Coronary artery (tissue), 2 donors: ENCODE results near the gene HOATZ.

Source experiments
- DNase-seq: peaks from one replicate; pipeline ENCODE4 v3.0.0-alpha.2; 2017; ENCODE audit warnings: low spot score
- H3K27ac ChIP-seq, 2 donors: fragments of 200-600 bp; sonication (generic); one replicate each; pipeline ENCODE4 v1.5.1; 2016 to 2019
- H3K4me3 ChIP-seq: fragments of 200-600 bp; sonication (generic); 2 replicates; pipeline ENCODE4 v1.5.1; 2016; ENCODE audit warnings: mild to moderate bottlenecking, moderate library complexity
- CTCF ChIP-seq: fragments of 200-600 bp; sonication (generic); IDR thresholded peaks from one replicate; pipeline ENCODE4 v1.5.1; 2019; ENCODE audit warnings: antibody characterized with exemption

The HOATZ gene

DNA sequence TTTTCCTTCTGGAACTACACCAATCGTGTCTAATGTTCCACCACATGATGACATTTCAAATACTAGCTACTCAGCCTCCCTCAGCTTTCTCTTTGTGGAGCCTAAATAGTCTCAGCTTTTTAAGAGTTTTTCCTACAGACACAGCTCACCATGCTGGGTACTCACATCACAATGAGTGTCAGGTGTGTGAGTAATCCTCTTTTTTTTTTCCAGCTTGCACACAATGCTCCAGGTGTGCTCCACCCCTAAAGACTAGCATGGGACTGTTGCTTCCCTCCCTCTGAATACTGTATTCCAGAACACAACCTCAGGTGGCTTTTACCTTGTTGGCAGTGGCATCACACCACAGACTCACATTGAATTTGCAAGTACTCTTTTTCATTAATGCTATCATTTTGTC lies 14.1 kb upstream of the HOATZ start:
- Histone ChIP-seq H3K4me3 (no peak overlapping the region), H3K27ac (no peak overlapping the region)
- no peak for DNase-seq
- no peak for TF ChIP-seq CTCF

DNA sequence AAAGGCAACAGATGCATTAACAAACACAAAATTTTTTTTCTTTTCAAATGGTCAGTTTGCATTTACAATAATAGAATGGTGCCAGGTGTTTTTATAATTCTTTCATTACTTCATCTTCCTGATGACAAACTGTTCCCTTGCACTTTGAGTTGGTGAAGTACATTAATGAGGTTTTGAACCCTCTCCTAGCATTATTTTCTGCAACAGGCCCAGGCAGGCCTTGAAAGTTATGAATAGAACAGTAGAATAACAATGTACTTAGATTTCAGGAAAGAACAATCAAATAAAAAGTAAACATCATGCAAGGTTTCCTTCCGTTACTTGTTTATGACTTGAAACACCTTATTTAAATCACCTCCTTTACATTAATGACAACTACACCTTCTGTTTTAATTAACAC lies 12.0 kb upstream of the HOATZ start:
- H3K4me3 ChIP-seq, result no peak overlapping the region
- DNase-seq, result no peak
- TF ChIP-seq CTCF, result no peak
- no peak overlapping the region for H3K27ac ChIP-seq

GRCh38 chr11:111510311-111510710 lies 4.3 kb upstream of the HOATZ start:
- no peak for TF ChIP-seq CTCF
- H3K27ac ChIP-seq, result no peak overlapping the region
- no peak for DNase-seq
- no peak overlapping the region for H3K4me3 ChIP-seq

DNA sequence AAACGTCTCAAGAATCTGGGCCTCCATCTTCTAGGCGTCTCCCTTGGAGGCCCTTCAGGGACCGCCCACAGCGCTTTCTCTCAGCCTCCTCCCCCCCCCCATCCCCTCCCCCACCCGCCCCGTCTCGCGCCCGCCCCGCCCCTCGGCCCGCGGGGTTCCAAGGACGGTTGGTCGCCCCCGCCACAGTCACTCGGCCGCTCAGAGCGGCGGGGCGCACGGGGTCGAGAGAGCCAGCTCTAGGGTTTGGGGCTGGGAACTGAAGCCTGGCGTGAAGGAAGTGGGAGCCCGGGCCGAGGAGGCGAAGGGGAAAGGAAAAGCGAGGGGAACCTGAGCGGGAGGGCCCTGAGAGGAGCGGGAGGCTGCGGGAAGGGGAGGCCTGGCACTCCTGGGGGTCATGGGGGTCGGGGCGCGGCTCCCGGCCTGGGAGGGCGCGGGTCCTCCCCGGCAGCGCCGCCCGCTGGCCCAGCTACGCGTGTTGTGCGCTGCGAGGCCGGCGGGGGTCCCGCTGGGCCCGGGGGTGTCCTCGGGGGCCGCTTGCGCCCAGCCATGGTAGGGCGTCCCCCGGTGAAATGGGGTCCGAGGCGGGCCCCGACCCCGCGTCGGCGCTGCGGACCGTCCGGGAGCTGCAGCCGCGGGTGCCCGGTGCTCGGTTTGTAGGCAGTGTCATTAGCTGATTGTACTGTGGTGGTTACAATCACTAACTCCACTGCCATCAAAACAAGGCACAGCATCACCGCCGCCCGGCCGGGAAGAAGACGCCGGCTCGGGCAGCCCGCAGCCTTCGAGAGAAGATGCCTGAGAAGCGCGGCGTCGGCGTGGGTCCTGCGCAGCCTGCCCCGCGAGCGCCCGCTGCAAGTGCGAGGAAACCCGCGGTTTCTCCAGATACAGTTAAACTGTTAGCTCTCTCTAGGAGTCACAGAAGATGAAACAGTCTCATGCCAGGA lies 2.0 kb upstream of the HOATZ start, which contains the start of gene BTG4:
Gene BTG4 (minus strand): TSS at position 91 of the 944 bp plus-strand sequence. CDS start 13,610 bp downstream, outside the sequence.
- no peak for TF ChIP-seq CTCF
- no peak within 1 kb of the TSS for H3K27ac ChIP-seq
- H3K4me3 ChIP-seq, result peak within 1 kb of the TSS; percentile 69
- DNase-seq, result no peak

- H3K4me3 ChIP-seq, result peak overlapping the region; percentile 69
- no peak overlapping the region for H3K27ac ChIP-seq
- DNase-seq, result no peak
- no peak for TF ChIP-seq CTCF
Measured at GRCh38 chr11:111513240-111513605, 1.4 kb upstream of the HOATZ start.

GRCh38 chr11:111515591-111515990 lies 1.0 kb downstream of the HOATZ start:
- no peak for TF ChIP-seq CTCF
- H3K4me3 ChIP-seq, result no peak overlapping the region
- DNase-seq, result no peak
- no peak overlapping the region for H3K27ac ChIP-seq

GRCh38 chr11:111518668-111519067 lies 4.1 kb downstream of the HOATZ start:
- no peak for TF ChIP-seq CTCF
- no peak overlapping the region for H3K4me3 ChIP-seq
- no peak for DNase-seq
- no peak overlapping the region for H3K27ac ChIP-seq
